Trophoblast cell (in vitro differentiated cells and primary cell): ENCODE data around the gene PTAFR.

Experiments
- DNase-seq, 2 donors: peaks; one replicate each; pipeline ENCODE4 v3.0.0-alpha.2; 2016
- H2AFZ ChIP-seq: 2 replicates; pipeline ENCODE4 v1.6.1; 2013; ENCODE audit warnings: low read length, moderate library complexity, mild to moderate bottlenecking; ENCODE audit not compliant: insufficient read depth, poor library complexity
- H2AK5ac ChIP-seq: 2 replicates; pipeline ENCODE4 v1.6.1; 2013; ENCODE audit warnings: mild to moderate bottlenecking, low read length
- H2BK120ac ChIP-seq: 2 replicates; pipeline ENCODE4 v1.6.1; 2013; ENCODE audit warnings: low read length, mild to moderate bottlenecking, moderate library complexity; ENCODE audit not compliant: insufficient read depth, poor library complexity
- H2BK12ac ChIP-seq: 2 replicates; pipeline ENCODE4 v1.6.1; 2013; ENCODE audit warnings: mild to moderate bottlenecking, low read length, moderate library complexity
- H2BK5ac ChIP-seq: 2 replicates; pipeline ENCODE4 v1.6.1; 2013; ENCODE audit warnings: low read length, low read depth, moderate library complexity, mild to moderate bottlenecking; ENCODE audit not compliant: poor library complexity
- H3K14ac ChIP-seq: 2 replicates; pipeline ENCODE4 v1.6.1; 2013; ENCODE audit warnings: mild to moderate bottlenecking, low read length
- H3K18ac ChIP-seq: 2 replicates; pipeline ENCODE4 v1.6.1; 2013; ENCODE audit warnings: mild to moderate bottlenecking, low read length
- H3K23ac ChIP-seq: 2 replicates; pipeline ENCODE4 v1.6.1; 2013; ENCODE audit warnings: low read length
- H3K27ac ChIP-seq: 2 replicates; pipeline ENCODE4 v1.5.1; 2013; ENCODE audit warnings: low read depth, mild to moderate bottlenecking, inconsistent platforms, low read length, moderate library complexity
- H3K27me3 ChIP-seq: 2 replicates; pipeline ENCODE4 v1.6.1; 2013; ENCODE audit warnings: inconsistent platforms, mild to moderate bottlenecking, low read length, moderate library complexity; ENCODE audit not compliant: insufficient read depth
- H3K36me3 ChIP-seq, 2 experiments: 1 replicate in 1 of 2; 2 replicates in 1 of 2; pipeline ENCODE4 v1.6.1; 2013; ENCODE audit warnings: low read length in 2 of 2, mild to moderate bottlenecking in 2 of 2, moderate library complexity in 1 of 2; ENCODE audit not compliant: insufficient read depth in 2 of 2, control insufficient read depth in 1 of 2
- H3K4ac ChIP-seq: 2 replicates; pipeline ENCODE4 v1.6.1; 2013; ENCODE audit warnings: low read depth, mild to moderate bottlenecking, low read length, moderate library complexity
- H3K4me1 ChIP-seq, 2 experiments: 1 replicate in 1 of 2; 2 replicates in 1 of 2; pipeline ENCODE4 v1.6.1; 2013; ENCODE audit warnings: low read length in 2 of 2, mild to moderate bottlenecking in 2 of 2, moderate library complexity in 1 of 2; ENCODE audit not compliant: insufficient read depth in 2 of 2, control insufficient read depth in 1 of 2
- H3K4me2 ChIP-seq: 2 replicates; pipeline ENCODE4 v1.6.1; 2013; ENCODE audit warnings: inconsistent platforms, mild to moderate bottlenecking, low read length, moderate library complexity
- H3K4me3 ChIP-seq: 2 replicates; pipeline ENCODE4 v1.5.1; 2013; ENCODE audit warnings: mild to moderate bottlenecking, low read depth, low read length, inconsistent platforms
- H3K79me1 ChIP-seq: one replicate; pipeline ENCODE4 v1.6.1; 2013; ENCODE audit warnings: low read length
- H3K79me2 ChIP-seq: 2 replicates; pipeline ENCODE4 v1.6.1; 2013; ENCODE audit warnings: low read length, mild to moderate bottlenecking; ENCODE audit not compliant: control insufficient read depth, insufficient read depth, poor library complexity
- H3K9ac ChIP-seq: 2 replicates; pipeline ENCODE4 v1.6.1; 2013; ENCODE audit warnings: mild to moderate bottlenecking, low read length
- H3K9me3 ChIP-seq: 2 replicates; pipeline ENCODE4 v1.6.1; 2013; ENCODE audit warnings: low read depth, mild to moderate bottlenecking, control low read depth, inconsistent platforms, low read length; ENCODE audit not compliant: insufficient read depth
- H4K12ac ChIP-seq: 2 replicates; pipeline ENCODE4 v1.6.1; 2013; ENCODE audit warnings: low read depth, mild to moderate bottlenecking, low read length, moderate library complexity
- H4K8ac ChIP-seq: 2 replicates; pipeline ENCODE4 v1.6.1; 2013; ENCODE audit warnings: low read depth, mild to moderate bottlenecking, low read length, moderate library complexity
- H4K91ac ChIP-seq: one replicate; pipeline ENCODE4 v1.6.1; 2013; ENCODE audit warnings: low read depth, mild to moderate bottlenecking, low read length, moderate library complexity
- WGBS: extraction: QIAGEN DNeasy Blood & Tissue Kit; methylation state at CpG from one replicate; pipeline ENCODE4 v1.1.7; 2013; ENCODE audit warnings: missing lambda C conversion rate; ENCODE audit not compliant: insufficient read length, insufficient coverage; ENCODE audit errors: extremely low coverage; 5-methylcytosine and 5-hydroxymethylcytosine counted together

PTAFR gene

DNA sequence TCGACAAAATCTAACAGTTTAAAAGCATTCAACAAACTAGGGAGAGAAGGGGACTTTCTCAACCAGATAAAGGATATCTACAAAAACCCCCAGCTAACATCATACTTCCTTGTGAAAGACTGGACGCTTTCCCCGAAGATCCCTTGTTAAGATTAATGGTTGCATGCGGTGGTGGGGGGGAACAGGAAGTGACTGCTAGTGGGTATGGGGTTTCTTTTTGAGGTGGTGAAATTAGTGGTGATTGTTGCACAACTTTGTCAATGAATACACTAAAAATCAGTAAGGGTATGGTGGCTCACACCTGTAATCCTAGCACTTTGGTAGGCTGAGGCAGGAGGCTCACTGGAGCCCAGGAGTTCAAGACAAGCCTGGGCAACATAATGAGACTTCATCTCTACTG is 61.2 kb downstream of the PTAFR start:
- H3K4me1 ChIP-seq, result no peaks in the 10 kb centered on the region
- H3K4ac ChIP-seq, result no peak overlapping the region
- H2BK12ac ChIP-seq, result no peak overlapping the region
- H2AFZ ChIP-seq, result no peak overlapping the region
- peak in 1 of 2 donors; percentile 36 for DNase-seq
- no peaks in the 10 kb centered on the region for H3K27me3 ChIP-seq
- no peak overlapping the region for H2BK5ac ChIP-seq
- H3K9ac ChIP-seq, result no peak overlapping the region
- no peaks in the 10 kb centered on the region for H3K79me1 ChIP-seq
- no peak overlapping the region for H3K4me3 ChIP-seq
- no peak overlapping the region for H3K14ac ChIP-seq
- no peak overlapping the region for H4K8ac ChIP-seq
- H3K36me3 ChIP-seq, result no peaks in the 10 kb centered on the region
- H4K12ac ChIP-seq, result no peak overlapping the region
- no peak overlapping the region for H3K4me2 ChIP-seq
- no peaks in the 10 kb centered on the region for H3K9me3 ChIP-seq
- no peak overlapping the region for H2AK5ac ChIP-seq
- no CpG with 5 or more reads among the region's 4 CpGs for WGBS
- H3K27ac ChIP-seq, result no peak overlapping the region
- H4K91ac ChIP-seq, result no peak overlapping the region
- no peak overlapping the region for H3K18ac ChIP-seq
- H2BK120ac ChIP-seq, result no peak overlapping the region
- H3K79me2 ChIP-seq, result no peaks in the 10 kb centered on the region
- H3K23ac ChIP-seq, result no peak overlapping the region

DNA sequence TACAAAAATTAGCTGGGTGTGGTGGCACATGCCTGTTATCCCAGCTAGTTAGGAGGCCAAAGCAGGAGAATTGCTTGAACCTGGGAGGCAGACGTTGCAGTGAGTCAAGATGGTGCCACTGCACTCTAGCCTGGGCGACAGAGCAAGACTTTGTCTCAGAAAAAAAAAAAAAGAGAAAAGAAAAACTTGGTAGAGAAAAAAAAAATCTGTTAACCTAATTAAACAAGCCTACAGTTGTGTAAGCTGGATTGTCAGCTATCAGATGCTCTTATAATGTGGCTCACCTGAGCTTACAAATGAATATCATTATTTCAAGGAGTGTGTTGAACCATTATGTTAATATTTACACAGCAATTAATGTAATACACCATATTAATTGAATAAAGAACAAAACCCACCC is 61.6 kb downstream of the PTAFR start:
- no CpG with 5 or more reads among the region's 2 CpGs for WGBS
- no peaks in the 10 kb centered on the region for H3K27me3 ChIP-seq
- no peak overlapping the region for H4K12ac ChIP-seq
- H3K27ac ChIP-seq, result no peak overlapping the region
- no peak overlapping the region for H3K4ac ChIP-seq
- no peak overlapping the region for H3K4me2 ChIP-seq
- no peaks in the 10 kb centered on the region for H3K9me3 ChIP-seq
- no peak overlapping the region for H2AFZ ChIP-seq
- H2BK120ac ChIP-seq, result no peak overlapping the region
- H3K18ac ChIP-seq, result no peak overlapping the region
- no peak overlapping the region for H4K8ac ChIP-seq
- H3K36me3 ChIP-seq, result no peaks in the 10 kb centered on the region
- no peak overlapping the region for H2AK5ac ChIP-seq
- no peak overlapping the region for H2BK5ac ChIP-seq
- H3K23ac ChIP-seq, result no peak overlapping the region
- DNase-seq, result no peak
- no peak overlapping the region for H2BK12ac ChIP-seq
- no peaks in the 10 kb centered on the region for H3K79me2 ChIP-seq
- no peak overlapping the region for H4K91ac ChIP-seq
- H3K4me1 ChIP-seq, result no peaks in the 10 kb centered on the region
- H3K14ac ChIP-seq, result no peak overlapping the region
- no peaks in the 10 kb centered on the region for H3K79me1 ChIP-seq
- no peak overlapping the region for H3K9ac ChIP-seq
- H3K4me3 ChIP-seq, result no peak overlapping the region

DNA sequence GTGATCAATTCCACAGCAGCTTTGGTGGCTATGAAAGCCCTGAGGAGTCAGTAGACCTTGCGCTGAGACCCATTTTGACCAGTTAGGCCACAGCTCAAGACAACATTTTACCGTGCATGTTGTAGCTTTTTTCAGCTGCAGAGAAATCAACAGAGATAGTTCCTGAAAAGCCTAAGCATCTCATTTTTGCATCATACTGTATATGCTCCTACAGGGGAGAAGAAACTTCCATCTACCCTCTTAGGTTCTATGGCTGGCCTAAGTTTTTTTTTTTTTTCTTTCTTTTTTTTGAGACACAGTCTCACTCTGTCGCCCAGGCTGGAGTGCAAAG is 63.3 kb downstream of the PTAFR start:
- H3K4me2 ChIP-seq, result no peak overlapping the region
- no peak overlapping the region for H2AK5ac ChIP-seq
- H3K27ac ChIP-seq, result no peak overlapping the region
- H3K9me3 ChIP-seq, result no peaks in the 10 kb centered on the region
- no peak overlapping the region for H4K91ac ChIP-seq
- DNase-seq, result no peak
- H3K4me1 ChIP-seq, result no peaks in the 10 kb centered on the region
- H3K23ac ChIP-seq, result no peak overlapping the region
- H2BK5ac ChIP-seq, result no peak overlapping the region
- no peaks in the 10 kb centered on the region for H3K79me2 ChIP-seq
- H4K12ac ChIP-seq, result no peak overlapping the region
- no peak overlapping the region for H2BK120ac ChIP-seq
- no peak overlapping the region for H3K4ac ChIP-seq
- H3K27me3 ChIP-seq, result no peaks in the 10 kb centered on the region
- H3K18ac ChIP-seq, result no peak overlapping the region
- H4K8ac ChIP-seq, result no peak overlapping the region
- H2BK12ac ChIP-seq, result no peak overlapping the region
- no peak overlapping the region for H3K9ac ChIP-seq
- no CpG with 5 or more reads among the region's 3 CpGs for WGBS
- H3K36me3 ChIP-seq, result no peaks in the 10 kb centered on the region
- H3K4me3 ChIP-seq, result no peak overlapping the region
- H3K14ac ChIP-seq, result no peak overlapping the region
- H2AFZ ChIP-seq, result no peak overlapping the region
- no peaks in the 10 kb centered on the region for H3K79me1 ChIP-seq

DNA sequence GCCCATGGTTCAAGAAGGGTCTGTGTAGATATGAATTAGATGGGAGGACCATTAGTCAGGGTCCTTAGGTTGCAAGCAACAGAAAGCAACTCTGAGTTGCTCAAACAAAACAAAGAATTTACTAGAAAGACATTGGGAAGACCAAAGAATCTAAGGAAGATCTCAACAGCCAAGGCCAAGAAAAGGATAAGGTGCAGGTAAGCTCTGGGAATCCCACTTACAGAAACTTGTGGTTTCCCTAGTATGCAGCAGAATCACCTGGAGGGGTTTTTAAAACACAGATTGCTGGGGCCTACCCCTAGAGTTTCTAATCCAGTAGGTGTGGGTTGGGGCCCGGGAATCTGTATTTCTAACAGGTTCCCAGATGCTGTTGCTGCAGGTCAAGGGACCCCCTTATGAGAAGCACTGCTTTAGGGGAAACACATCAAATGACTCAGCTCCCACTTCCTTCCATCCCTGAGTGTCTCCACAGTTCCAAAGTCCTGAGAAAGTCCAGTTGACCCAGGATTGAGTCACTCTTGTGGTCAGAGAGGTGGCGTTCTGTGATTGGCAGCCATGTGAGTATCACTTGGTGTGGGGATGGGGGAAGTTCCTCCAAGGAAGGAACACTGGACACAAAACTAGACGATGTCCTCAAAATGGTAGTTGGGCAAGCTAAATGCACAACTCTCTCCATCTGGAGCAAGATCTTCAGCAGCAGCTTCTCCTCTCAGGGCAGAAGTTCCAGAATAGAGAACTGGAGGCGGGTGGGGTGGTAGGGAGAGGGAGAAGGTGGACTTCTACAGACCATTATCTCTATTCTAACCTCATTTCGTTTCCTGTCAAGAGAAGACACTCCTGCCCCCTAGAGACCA is 63.9 kb downstream of the PTAFR start:
- no CpG with 5 or more reads among the region's 5 CpGs for WGBS
- Histone ChIP-seq H2BK12ac (no peak overlapping the region), H3K4ac (no peak overlapping the region), H3K79me1 (no peaks in the 10 kb centered on the region), H4K12ac (no peak overlapping the region), H4K8ac (no peak overlapping the region), H3K27ac (no peak overlapping the region), H3K36me3 (no peaks in the 10 kb centered on the region), H3K9ac (no peak overlapping the region), H3K23ac (no peak overlapping the region), H2AFZ (no peak overlapping the region), H2BK5ac (no peak overlapping the region), H3K9me3 (no peaks in the 10 kb centered on the region), H3K27me3 (no peaks in the 10 kb centered on the region), H3K4me2 (no peak overlapping the region), H4K91ac (no peak overlapping the region), H2BK120ac (no peak overlapping the region), H3K14ac (no peak overlapping the region), H2AK5ac (no peak overlapping the region), H3K4me3 (peak overlapping the region; percentile 27), H3K79me2 (no peaks in the 10 kb centered on the region), H3K18ac (no peak overlapping the region), H3K4me1 (no peaks in the 10 kb centered on the region)
- DNase-seq, result peak; percentile 40 to 58
